HepG2 (cell line): ENCODE measurements around the gene CYRIA. TPM values are rescaled to one million over a fixed set of nuclear protein-coding genes. Genes with fewer than 3 reads are reported as not detected.

Source experiments
- ATAC-seq: fragments of 200-7000 bp; cut with Tn5 transposase; 3 replicates; pipeline ENCODE4 v1.9.1; 2020; ENCODE audit warnings: mild to moderate bottlenecking, moderate library complexity
- BruUV-seq: library from RNA; stranded (reverse); fragments of 400-500 nt; replicated peaks from 2 replicates; lab custom pipeline; 2021; lab: Mats Ljungman, UMichigan
- CTCF ChIA-PET: fragments of 300-600 bp; formaldehyde crosslinking; extraction: SDS; loops from one replicate; lab custom pipeline; 2021; ENCODE audit warnings: low total read pairs, inconsistent platforms, low intra/inter-chr PET ratio; lab: Yijun Ruan, JAX
- POLR2A ChIA-PET: fragments of 350-600 bp; sonication (Branson Sonifier 250); formaldehyde crosslinking; loops from one replicate; lab custom pipeline; 2020; ENCODE audit warnings: antibody characterized with exemption, inconsistent platforms; lab: Yijun Ruan, JAX
- DNase-seq: peaks from one replicate; pipeline ENCODE4 v3.0.0-alpha.2; 2015; ENCODE audit warnings: low spot score
- FAIRE-seq: peaks from 3 replicates; lab custom pipeline; 2011; peaks lifted over from hg19 to GRCh38; lab: Jason Lieb, UNC
- H2AFZ ChIP-seq: one replicate; pipeline ENCODE4 v1.6.1; 2011; ENCODE audit warnings: low read length, inconsistent platforms
- H3K27ac ChIP-seq: fragments of 300-600 bp; 3 replicates; pipeline ENCODE4 v1.8.0; 2011; ENCODE audit warnings: mixed run types, mild to moderate bottlenecking, mixed read lengths, low read length, inconsistent platforms; ENCODE audit not compliant: insufficient read depth; ENCODE audit errors: extremely low read length
- H3K27me3 ChIP-seq, 2 experiments: fragments of 200-600 bp in 1 of 2; 2 replicates in 1 of 2; 3 replicates in 1 of 2; pipeline versions ENCODE4 v1.6.0 to v1.8.0; 2011; ENCODE audit warnings: low read length in 2 of 2, mild to moderate bottlenecking in 2 of 2, moderate library complexity in 2 of 2, inconsistent platforms in 1 of 2; ENCODE audit not compliant: insufficient read depth in 2 of 2, control insufficient read depth in 1 of 2
- H3K36me3 ChIP-seq, 2 experiments: fragments of 200-600 bp in 1 of 2; replicated peaks in 1 of 2; 2 replicates in 1 of 2; 3 replicates in 1 of 2; pipeline versions ENCODE4 v1.5.1 to v1.8.0; 2011; ENCODE audit warnings: low read length in 2 of 2, inconsistent platforms in 1 of 2; ENCODE audit not compliant: insufficient read depth in 2 of 2, control insufficient read depth in 1 of 2
- H3K4me1 ChIP-seq: 2 replicates; pipeline ENCODE4 v1.5.1; 2012; ENCODE audit warnings: low read length, inconsistent platforms; ENCODE audit not compliant: insufficient read depth
- H3K4me2 ChIP-seq: 2 replicates; pipeline ENCODE4 v1.6.0; 2011; ENCODE audit warnings: low read depth, low read length, inconsistent platforms
- H3K4me3 ChIP-seq, 3 experiments: fragments of 200-600 bp in 1 of 3; sonication (generic), shearing (Covaris generic) in 1 of 3; replicated peaks in 1 of 3; 2 replicates each; pipeline ENCODE4 v1.5.1; 2011 to 2016; ENCODE audit warnings: low read length in 3 of 3, inconsistent platforms in 2 of 3, low read depth in 2 of 3, mild to moderate bottlenecking in 2 of 3, control low read depth in 1 of 3, mixed read lengths in 1 of 3; ENCODE audit not compliant: insufficient read depth in 1 of 3
- H3K79me2 ChIP-seq: one replicate; pipeline ENCODE4 v1.6.1; 2011; ENCODE audit warnings: low read length, inconsistent platforms; ENCODE audit not compliant: insufficient read depth
- H3K9ac ChIP-seq: 2 replicates; pipeline ENCODE4 v1.6.0; 2011; ENCODE audit warnings: mild to moderate bottlenecking, low read depth, low read length, inconsistent platforms; ENCODE audit not compliant: insufficient read depth
- H3K9me3 ChIP-seq: 2 replicates; pipeline ENCODE4 v1.5.1; 2012; ENCODE audit warnings: mild to moderate bottlenecking, low read length
- H4K20me1 ChIP-seq: 2 replicates; pipeline ENCODE4 v1.6.0; 2011; ENCODE audit warnings: inconsistent platforms, mild to moderate bottlenecking, low read length, moderate library complexity; ENCODE audit not compliant: insufficient read depth
- CENPBD1 ChIP-seq: sonication (generic); formaldehyde crosslinking; IDR thresholded peaks from 2 replicates; pipeline ENCODE4 v1.8.0; 2022; ENCODE audit warnings: missing genetic modification reagents, low read depth, mild to moderate bottlenecking, borderline replicate concordance
- HNRNPL ChIP-seq: fragments of 200-400 bp; formaldehyde crosslinking; IDR thresholded peaks from 2 replicates; pipeline ENCODE4 v1.6.1; 2017; ENCODE audit warnings: mild to moderate bottlenecking, low read depth, low read length
- KLF13 ChIP-seq: sonication (generic); formaldehyde crosslinking; IDR thresholded peaks from 2 replicates; pipeline ENCODE4 v1.4.0; 2020; ENCODE audit warnings: mild to moderate bottlenecking, missing genetic modification reagents
- NFIB ChIP-seq: sonication (generic); formaldehyde crosslinking; IDR thresholded peaks from 2 replicates; pipeline ENCODE4 v1.9.0; 2021; ENCODE audit warnings: missing genetic modification reagents, mild to moderate bottlenecking, borderline replicate concordance
- NKX3-1 ChIP-seq: sonication (generic); formaldehyde crosslinking; IDR thresholded peaks from 2 replicates; pipeline ENCODE4 v1.5.0; 2020; ENCODE audit warnings: missing genetic modification reagents
- PHF8 ChIP-seq: sonication (generic); formaldehyde crosslinking; IDR thresholded peaks from 2 replicates; pipeline ENCODE4 v1.5.0; 2020; ENCODE audit warnings: missing genetic modification reagents
- RFXAP ChIP-seq: sonication (generic); formaldehyde crosslinking; IDR thresholded peaks from 2 replicates; pipeline ENCODE4 v1.4.0; 2020; ENCODE audit warnings: missing genetic modification reagents, borderline replicate concordance
- SAFB2 ChIP-seq: sonication (generic); formaldehyde crosslinking; IDR thresholded peaks from 2 replicates; pipeline ENCODE4 v1.5.1; 2020; ENCODE audit warnings: missing genetic modification reagents, low read depth, mild to moderate bottlenecking, borderline replicate concordance
- SIN3A ChIP-seq: IDR thresholded peaks from 2 replicates; pipeline ENCODE4 v1.6.1; 2011; ENCODE audit warnings: low read depth, mild to moderate bottlenecking, control low read depth, low read length, borderline replicate concordance
- TBX3 ChIP-seq: fragments of 450-650 bp; IDR thresholded peaks from 2 replicates; pipeline ENCODE4 v1.6.1; 2017; ENCODE audit warnings: antibody characterized with exemption, mild to moderate bottlenecking, inconsistent platforms, borderline replicate concordance
- THYN1 ChIP-seq: sonication (generic); formaldehyde crosslinking; IDR thresholded peaks from 2 replicates; pipeline ENCODE4 v1.8.1; 2023; ENCODE audit warnings: low read depth, mild to moderate bottlenecking, moderate library complexity, missing genetic modification reagents, borderline replicate concordance
- ZFYVE20 ChIP-seq: sonication (generic); formaldehyde crosslinking; IDR thresholded peaks from 2 replicates; pipeline ENCODE4 v1.8.0; 2023; ENCODE audit warnings: low read depth, mild to moderate bottlenecking, moderate library complexity, missing genetic modification reagents, borderline replicate concordance
- ZKSCAN8 ChIP-seq: IDR thresholded peaks from 2 replicates; pipeline ENCODE4 v1.6.1; 2016; ENCODE audit warnings: borderline replicate concordance, missing genetic modification reagents, missing compliant biosample characterization
- ZNF432 ChIP-seq: sonication (generic); formaldehyde crosslinking; IDR thresholded peaks from 2 replicates; pipeline ENCODE4 v1.5.0; 2020; ENCODE audit warnings: missing genetic modification reagents, mild to moderate bottlenecking, borderline replicate concordance
- ZZZ3 ChIP-seq: sonication (generic); formaldehyde crosslinking; IDR thresholded peaks from 2 replicates; pipeline ENCODE4 v1.4.0; 2020; ENCODE audit warnings: missing genetic modification reagents, mild to moderate bottlenecking, borderline replicate concordance
- WGBS: methylation state at CpG from one replicate; pipeline ENCODE4 v1.1.6; 2017; ENCODE audit warnings: low lambda C conversion rate; 5-methylcytosine and 5-hydroxymethylcytosine counted together
- in situ Hi-C: cut with HindIII; loops from 2 replicates; pipeline ENCODE4 v1.10.0; 2017; ENCODE audit warnings: low pct_unique_long_range_greater_than_20kb; ENCODE audit not compliant: extremely low pct_ligation_motif_present
- intact Hi-C: fragments of 100-400 bp; cut with micrococcal nuclease; formaldehyde crosslinking; loops from one replicate; pipeline ENCODE4 v1.10.0; 2022; ENCODE audit not compliant: unreplicated experiment
- polyA plus RNA-seq, 8 experiments: library from polyadenylated mRNA; depleted of rRNA in 3 of 8; stranded (reverse) in 7 of 8; unstranded in 1 of 8; fragments of >200 nt; fragmentation: Illumina TruSeq in 4 of 8; extraction: Trizol in 4 of 8; gene quantifications; 2 replicates each; pipeline versions ENCODE4 v1.2.1 to v1.2.3, GENCODE V29; 2011 to 2016; ENCODE audit warnings: low read depth in 4 of 8, missing spikeins in 1 of 8, mixed read lengths in 1 of 8; ENCODE audit not compliant: insufficient read depth in 1 of 8
- total RNA-seq, 5 experiments: library from RNA; depleted of rRNA; stranded (reverse); fragments of >200 nt; fragmentation: Illumina TruSeq; extraction: Trizol; gene quantifications; 2 replicates each; pipeline ENCODE4 v1.2.3, GENCODE V29; 2016; ENCODE audit warnings: low read depth in 1 of 5

CYRIA gene
- total and polyA plus RNA-seq, 2 of the 13 experiments (the other 11 are each of a cell fraction or from before 2014, with no cell fraction given), result 0.09 TPM; not detected in 1

DNA sequence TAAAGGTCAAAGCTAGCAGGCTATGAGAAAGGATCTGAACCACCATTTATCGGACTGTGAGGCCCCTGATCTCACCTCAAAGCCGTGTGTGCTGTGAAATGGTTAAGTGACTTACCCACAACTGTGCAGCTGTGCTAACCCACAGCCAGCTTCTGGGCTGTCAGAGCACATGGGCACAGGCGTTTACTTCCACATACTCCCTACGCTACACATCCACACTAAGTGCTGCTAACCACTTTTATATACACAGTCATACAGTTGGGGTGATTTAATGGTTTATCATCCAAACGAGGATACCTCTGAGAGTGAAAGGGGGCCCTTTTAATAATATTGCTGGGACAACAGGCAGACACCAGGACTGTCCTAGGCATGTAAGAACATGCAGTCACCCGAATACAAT, 37.3 kb downstream of the CYRIA start:
- Histone ChIP-seq H3K4me2 (no peak overlapping the region), H3K4me3 (no peak overlapping the region), H3K79me2 (no peaks in the 10 kb centered on the region), H3K27me3 (peaks cover 0 to 11% of the 10 kb centered on the region in 2 experiments; a peak in 2 of 5 replicates), H3K4me1 (no peaks in the 10 kb centered on the region), H3K36me3 (no peaks in the 10 kb centered on the region), H3K9me3 (no peaks in the 10 kb centered on the region), H3K27ac (no peak overlapping the region), H3K9ac (no peak overlapping the region), H2AFZ (no peak overlapping the region), H4K20me1 (no peaks in the 10 kb centered on the region)
- 13% methylated on average over 6 of the region's 6 CpGs for WGBS
- in situ Hi-C loops, result no loop called here
- intact Hi-C loops, result no loop called here
- CTCF ChIA-PET, result no interaction called here
- POLR2A ChIA-PET, result no interaction called here
- no peak for DNase-seq
- no TSS peak for BruUV-seq
- no peak for TF ChIP-seq NFIB (CRISPR knock-in tag)
- no peak for TF ChIP-seq PHF8 (CRISPR knock-in tag)
- TF ChIP-seq TBX3, result no peak
- TF ChIP-seq ZNF432 (CRISPR knock-in tag), result no peak
- TF ChIP-seq RFXAP, result no peak
- TF ChIP-seq CENPBD1 (CRISPR knock-in tag), result no peak
- TF ChIP-seq THYN1 (CRISPR knock-in tag), result no peak
- no peak for TF ChIP-seq KLF13
- no peak for TF ChIP-seq HNRNPL
- TF ChIP-seq SAFB2 (CRISPR knock-in tag), result no peak
- TF ChIP-seq ZZZ3 (CRISPR knock-in tag), result no peak
- TF ChIP-seq ZFYVE20 (CRISPR knock-in tag), result no peak
- no peak for TF ChIP-seq SIN3A
- no peak for TF ChIP-seq NKX3-1
- no peak for TF ChIP-seq ZKSCAN8 (CRISPR knock-in tag)
- no peak for ATAC-seq
- FAIRE-seq, result no peak
